ENCODE measurements around the gene CCDC102A. TPM values are rescaled to one million over a fixed set of nuclear protein-coding genes. Genes with fewer than 3 reads are reported as not detected.

Gene CCDC102A
- total and polyA plus RNA-seq, 8 donors = 1.7 to 14.5 (median 4.1) TPM; not detected in 1

- H3K27ac ChIP-seq = peak overlapping the region in 3 of 5 donors; percentile 1 to 45 (median 4)
- TF ChIP-seq EP300 (IDR thresholded peaks at IDR 0.05) = no peak
- H3K4me3 ChIP-seq = no peak overlapping the region
- WGBS, 5 donors = 77 to 88% (median 80%) methylated on average over 4 to 6 of the region's 6 CpGs
- H3K9me3 ChIP-seq = no peaks in the 10 kb centered on the region
- intact Hi-C loops (cut with DNase I; ENCODE audit: low total_unique reads) = no loop called here
- no peak for DNase-seq
- no peaks in the 10 kb centered on the region for H3K27me3 ChIP-seq
- H3K4me1 ChIP-seq = peaks cover 45 to 81% (median 72%) of the 10 kb centered on the region in 4 donors
- peaks cover 25 to 45% (median 37%) of the 10 kb centered on the region in 4 donors for H3K36me3 ChIP-seq
These were observed 59.6 kb downstream of the CCDC102A start for GRCh38 chr16:57476546-57477410.

- Histone ChIP-seq H3K36me3 (peaks cover 32 to 55% (median 46%) of the 10 kb centered on the region in 4 donors), H3K4me3 (no peak overlapping the region), H3K4me1 (peaks cover 53 to 81% (median 76%) of the 10 kb centered on the region in 4 donors), H3K27me3 (no peaks in the 10 kb centered on the region), H3K9me3 (no peaks in the 10 kb centered on the region), H3K27ac (peak overlapping the region in 3 of 5 donors; percentile 4 to 45 (median 32))
- peak in 1 of 2 donors; percentile 83 for DNase-seq
- TF ChIP-seq POLR2AphosphoS5 (IDR thresholded peaks at IDR 0.05) (no peak), CTCF (IDR thresholded peaks at IDR 0.05) (peak in 4 of 7 experiments; percentile 20 to 56 (median 28))
- intact Hi-C loops (cut with DNase I; ENCODE audit: low total_unique reads) = no loop called here
- WGBS, 5 donors = 19 to 37% (median 28%) methylated on average over 9 to 12 of the region's 12 CpGs
These were observed 60.5 kb downstream of the CCDC102A start for GRCh38 chr16:57475711-57476339.

- peaks cover 39 to 64% (median 55%) of the 10 kb centered on the region in 4 donors for H3K36me3 ChIP-seq
- no peak overlapping the region for H3K4me3 ChIP-seq
- DNase-seq = no peak
- intact Hi-C loops (cut with DNase I; ENCODE audit: low total_unique reads) = no loop called here
- 75 to 86% (median 84%) methylated on average over 23 to 30 of the region's 30 CpGs for WGBS, 5 donors
- TF ChIP-seq POLR2AphosphoS5 (IDR thresholded peaks at IDR 0.05) = no peak
- no peak for TF ChIP-seq EP300 (IDR thresholded peaks at IDR 0.05)
- no peak for TF ChIP-seq CTCF (IDR thresholded peaks at IDR 0.05)
- no peak for TF ChIP-seq POLR2A (IDR thresholded peaks at IDR 0.05)
- H3K27ac ChIP-seq = no peak overlapping the region
- peaks cover 51 to 81% (median 76%) of the 10 kb centered on the region in 4 donors for H3K4me1 ChIP-seq
- no peaks in the 10 kb centered on the region for H3K27me3 ChIP-seq
- H3K9me3 ChIP-seq = no peaks in the 10 kb centered on the region
These were observed 61.4 kb downstream of the CCDC102A start for GRCh38 chr16:57474671-57475661.

- H3K36me3 ChIP-seq = peaks cover 49 to 74% (median 66%) of the 10 kb centered on the region in 4 donors
These were observed 62.5 kb downstream of the CCDC102A start for GRCh38 chr16:57473906-57474305.

More at GRCh38 chr16:57473906-57474305, 62.5 kb downstream of the CCDC102A start:
- Histone ChIP-seq H3K9me3 (no peaks in the 10 kb centered on the region), H3K4me1 (peaks cover 41 to 75% (median 69%) of the 10 kb centered on the region in 4 donors), H3K27ac (no peak overlapping the region), H3K27me3 (no peaks in the 10 kb centered on the region), H3K4me3 (no peak overlapping the region)
- TF ChIP-seq POLR2AphosphoS5 (IDR thresholded peaks at IDR 0.05) = no peak
- no peak for TF ChIP-seq POLR2A (IDR thresholded peaks at IDR 0.05)
- TF ChIP-seq EP300 (IDR thresholded peaks at IDR 0.05) = no peak
- TF ChIP-seq CTCF (IDR thresholded peaks at IDR 0.05) = no peak
- WGBS, 5 donors = 74 to 81% (median 80%) methylated on average over 8 of the region's 8 CpGs
- DNase-seq = no peak
- intact Hi-C loops (cut with DNase I; ENCODE audit: low total_unique reads) = no loop called here
